NCI-H82 treated with DMSO at 0.1 percent for 48 hours (cell line): ENCODE results near the gene ELMO1.

Source experiments
- DNase-seq: peaks from one replicate; lab custom pipeline; 2025; ENCODE audit not compliant: unreplicated experiment; lab: John Stamatoyannopoulos, UW

Gene ELMO1

GRCh38 chr7:37376386-37376785, 72.3 kb downstream of the ELMO1 start:
- no peak for DNase-seq

- no peak for DNase-seq
Observed at GRCh38 chr7:37372750-37373149, 75.9 kb downstream of the ELMO1 start.

- no peak for DNase-seq
Observed at GRCh38 chr7:37371755-37372154, 76.9 kb downstream of the ELMO1 start.

GRCh38 chr7:37369906-37370305, 78.8 kb downstream of the ELMO1 start:
- no peak for DNase-seq

GRCh38 chr7:37368540-37368939, 80.1 kb downstream of the ELMO1 start:
- DNase-seq: no peak

GRCh38 chr7:37367010-37367409, 81.7 kb downstream of the ELMO1 start:
- no peak for DNase-seq

- no peak for DNase-seq
Observed at GRCh38 chr7:37366445-37366844, 82.2 kb downstream of the ELMO1 start.

GRCh38 chr7:37365405-37365804, 83.3 kb downstream of the ELMO1 start:
- DNase-seq: no peak

GRCh38 chr7:37364856-37365255, 83.8 kb downstream of the ELMO1 start:
- DNase-seq: no peak

GRCh38 chr7:37363536-37364491, 84.8 kb downstream of the ELMO1 start:
- no peak for DNase-seq

- no peak for DNase-seq
Observed at GRCh38 chr7:37362802-37363201, 85.9 kb downstream of the ELMO1 start.

GRCh38 chr7:37360484-37360883, 88.2 kb downstream of the ELMO1 start:
- DNase-seq: no peak

GRCh38 chr7:37359662-37360444, 88.8 kb downstream of the ELMO1 start:
- DNase-seq: no peak

- DNase-seq: no peak
Observed at GRCh38 chr7:37359180-37359579, 89.5 kb downstream of the ELMO1 start.

- DNase-seq: no peak
Observed at GRCh38 chr7:37357637-37357996, 91.0 kb downstream of the ELMO1 start.

- DNase-seq: no peak
Observed at GRCh38 chr7:37356911-37357636, 91.6 kb downstream of the ELMO1 start.

- no peak for DNase-seq
Observed at GRCh38 chr7:37354656-37355131, 94.0 kb downstream of the ELMO1 start.

- DNase-seq: no peak
Observed at GRCh38 chr7:37353949-37354655, 94.6 kb downstream of the ELMO1 start.

- no peak for DNase-seq
Observed at GRCh38 chr7:37352974-37353948, 95.4 kb downstream of the ELMO1 start.
